ENCODE results near the gene TMTC4. TPM values are rescaled to one million over a fixed set of nuclear protein-coding genes. Genes with fewer than 3 reads are reported as not detected.

The TMTC4 gene
- total and polyA plus RNA-seq, 10 of the 15 experiments (the other 5 are each of a cell fraction or from before 2014, with no cell fraction given) = 3.3 to 24.6 (median 14.5) TPM

GRCh38 chr13:100658363-100658762, 16.2 kb downstream of the TMTC4 start:
- RAD21 ChIA-PET (ENCODE audit: unreplicated experiment) = no interaction called here
- no peak overlapping the region for H3K4me3 ChIP-seq
- H3K79me2 ChIP-seq (ENCODE audit: control insufficient read depth, insufficient read depth, low read length) = no peaks in the 10 kb centered on the region
- peak; percentile 46 for ATAC-seq
- H3K4me1 ChIP-seq (ENCODE audit: control insufficient read depth, insufficient read depth, low read length) = peaks cover 7% of the 10 kb centered on the region; the same call in 1 of the 2 replicates
- no peak overlapping the region for H3K4me2 ChIP-seq (ENCODE audit: control insufficient read depth, insufficient read depth)
- no peaks in the 10 kb centered on the region for H3K27me3 ChIP-seq (replicated peaks in 1 of 2; ENCODE audit: control insufficient read depth in 2 of 2, insufficient read depth in 2 of 2, low read length in 1 of 2)
- SMC1A ChIA-PET (ENCODE audit: uncharacterized antibody, unreplicated experiment) = no interaction called here
- no peak overlapping the region for H2AFZ ChIP-seq (ENCODE audit: control insufficient read depth, low read depth, low read length)
- intact Hi-C loops (cut with micrococcal nuclease; ENCODE audit: unreplicated experiment) (no loop called here), in situ Hi-C loops (cut with MboI) (no loop called here)
- TF ChIP-seq GABPA (IDR thresholded peaks at IDR 0.05; ENCODE audit: low read depth) (0 out of 2 replicates have a peak, but pooled peaks have one; percentile 30), RUNX3 (IDR thresholded peaks at IDR 0.05; ENCODE audit: low read length) (peak; percentile 39), NFYB (IDR thresholded peaks at IDR 0.05; ENCODE audit: insufficient read depth, low read depth, low read length) (no peak), SPI1 (IDR thresholded peaks at IDR 0.05; ENCODE audit: borderline replicate concordance, insufficient read depth, low read depth, low read length) (peak; percentile 3; the same call in 1 of the 2 replicates)
- FAIRE-seq = no peak
- H3K36me3 ChIP-seq (ENCODE audit: control insufficient read depth in 2 of 2, insufficient read depth in 2 of 2, low read length in 1 of 2) = peaks cover 2 to 5% of the 10 kb centered on the region in 2 experiments; a peak in 3 of 4 replicates
- H3K27ac ChIP-seq (ENCODE audit: control insufficient read depth, insufficient read depth) = no peak overlapping the region; the same call in 1 of the 2 replicates
- no peaks in the 10 kb centered on the region for H3K9me3 ChIP-seq (replicated peaks; ENCODE audit: control insufficient read depth, insufficient read depth, low read length)
- no peak overlapping the region for H3K9ac ChIP-seq (ENCODE audit: control insufficient read depth, insufficient read depth, low read length)
- BruUV-seq (replicated peaks) = no TSS peak
- CTCF ChIA-PET = no interaction called here
- no peaks in the 10 kb centered on the region for H4K20me1 ChIP-seq (ENCODE audit: control insufficient read depth, insufficient read depth)
- POLR2A ChIA-PET = no interaction called here
- WGBS (ENCODE audit: insufficient coverage, insufficient replicate concordance, low lambda C conversion rate, missing lambda C conversion rate) = 50% methylated on average over 2 of the region's 2 CpGs
- no peak for DNase-seq (ENCODE audit: low read depth, low spot score)

GRCh38 chr13:100657881-100658315, 16.7 kb downstream of the TMTC4 start:
- FAIRE-seq = no peak
- Histone ChIP-seq H3K36me3 (ENCODE audit: control insufficient read depth in 2 of 2, insufficient read depth in 2 of 2, low read length in 1 of 2) (peaks cover 2 to 5% of the 10 kb centered on the region in 2 experiments; a peak in 3 of 4 replicates), H3K27me3 (replicated peaks in 1 of 2; ENCODE audit: control insufficient read depth in 2 of 2, insufficient read depth in 2 of 2, low read length in 1 of 2) (no peaks in the 10 kb centered on the region), H3K79me2 (ENCODE audit: control insufficient read depth, insufficient read depth, low read length) (no peaks in the 10 kb centered on the region), H4K20me1 (ENCODE audit: control insufficient read depth, insufficient read depth) (no peaks in the 10 kb centered on the region), H2AFZ (ENCODE audit: control insufficient read depth, low read depth, low read length) (no peak overlapping the region), H3K9ac (ENCODE audit: control insufficient read depth, insufficient read depth, low read length) (no peak overlapping the region), H3K27ac (ENCODE audit: control insufficient read depth, insufficient read depth) (no peak overlapping the region), H3K4me2 (ENCODE audit: control insufficient read depth, insufficient read depth) (no peak overlapping the region), H3K4me1 (ENCODE audit: control insufficient read depth, insufficient read depth, low read length) (peaks cover 7% of the 10 kb centered on the region; the same call in 1 of the 2 replicates), H3K4me3 (no peak overlapping the region), H3K9me3 (replicated peaks; ENCODE audit: control insufficient read depth, insufficient read depth, low read length) (no peaks in the 10 kb centered on the region)
- BruUV-seq (replicated peaks) = no TSS peak
- ChIA-PET CTCF (no interaction called here), POLR2A (no interaction called here), RAD21 (ENCODE audit: unreplicated experiment) (no interaction called here), SMC1A (ENCODE audit: uncharacterized antibody, unreplicated experiment) (interaction anchor here (1.6 kb wide), 1 partner anchor 10 kb away, joined by 5 read pairs; no protein-coding TSS in a partner anchor)
- no peak for ATAC-seq
- TF ChIP-seq NRF1 (conservative IDR thresholded peaks at IDR 0.05; ENCODE audit: low read depth, low read length) = no peak
- no peak for DNase-seq (ENCODE audit: low read depth, low spot score)
- WGBS (ENCODE audit: insufficient coverage, insufficient replicate concordance, low lambda C conversion rate, missing lambda C conversion rate) = 96% methylated on average over 5 of the region's 5 CpGs
- in situ Hi-C loops (cut with MboI) (no loop called here), intact Hi-C loops (cut with micrococcal nuclease; ENCODE audit: unreplicated experiment) (no loop called here)
